H1 (cell line): ENCODE results near the gene STK32C. TPM values are rescaled to one million over a fixed set of nuclear protein-coding genes. Genes with fewer than 3 reads are reported as not detected.

Experiments used
- BRCA1 ChIP-seq: IDR thresholded peaks from 2 replicates; pipeline ENCODE4 v1.6.1; 2012; ENCODE audit warnings: low read depth, low read length, improper control_type of control experiment
- CEBPB ChIP-seq: IDR thresholded peaks from 2 replicates; pipeline ENCODE4 v1.6.1; 2012; ENCODE audit warnings: low read depth, low read length
- CREB1 ChIP-seq: IDR thresholded peaks from 2 replicates; pipeline ENCODE4 v1.6.1; 2012; ENCODE audit warnings: inconsistent platforms
- EGR1 ChIP-seq: IDR thresholded peaks from 2 replicates; pipeline ENCODE4 v1.6.1; 2011; ENCODE audit warnings: low read depth, low read length, borderline replicate concordance
- FOSL1 ChIP-seq: IDR thresholded peaks from 2 replicates; pipeline ENCODE4 v1.6.1; 2011; ENCODE audit warnings: mild to moderate bottlenecking, low read depth, low read length, moderate library complexity; ENCODE audit not compliant: insufficient read depth
- MAX ChIP-seq: IDR thresholded peaks from 2 replicates; pipeline ENCODE4 v1.6.1; 2012; ENCODE audit warnings: inconsistent platforms
- NANOG ChIP-seq: IDR thresholded peaks from 2 replicates; pipeline ENCODE4 v1.6.1; 2011; ENCODE audit warnings: low read length, low read depth, mild to moderate bottlenecking, inconsistent platforms; ENCODE audit not compliant: insufficient read depth, poor library complexity, severe bottlenecking
- PHF8 ChIP-seq: fragments of 200-600 bp; sonication (generic); conservative IDR thresholded peaks from 2 replicates; pipeline ENCODE4 v1.7.1; 2012; ENCODE audit warnings: low read depth, mild to moderate bottlenecking, inconsistent platforms, low read length, moderate library complexity
- POU5F1 ChIP-seq: IDR thresholded peaks from 2 replicates; pipeline ENCODE4 v1.6.1; 2011; ENCODE audit warnings: low read depth, mild to moderate bottlenecking, low read length, moderate library complexity
- polyA plus RNA-seq, 7 experiments: library from polyadenylated mRNA; depleted of rRNA in 3 of 7; stranded (reverse) in 5 of 7; unstranded in 2 of 7; fragments of >200 nt in 5 of 7; fragments of 200-250 nt in 2 of 7; gene quantifications; 1 replicate in 5 of 7; 2 replicates in 1 of 7; 4 replicates in 1 of 7; pipeline versions ENCODE4 v1.2.1 to v1.2.3, GENCODE V29; 2011 to 2013; ENCODE audit warnings: missing spikeins in 2 of 7, mixed read lengths in 2 of 7
- total RNA-seq: library from RNA; stranded (reverse); fragmentation: NEBNext Ultra II Directional; extraction: Animal tissue kit (Norgen Biotek cat#: 25700); gene quantifications from 2 replicates; pipeline ENCODE4 v1.2.1, GENCODE V29; 2021
- TF ChIP-seq, protein P1 (sequence below): fragments of 300-600 bp; sonication (generic); IDR thresholded peaks from 2 replicates; pipeline ENCODE4 v1.7.1; 2012; ENCODE audit warnings: low read length, moderate library complexity, mild to moderate bottlenecking, inconsistent platforms; ENCODE audit not compliant: insufficient replicate concordance

Gene STK32C
- total and polyA plus RNA-seq, 2 of the 8 experiments (the other 6 are each of a cell fraction or from before 2014, with no cell fraction given) = 10.6 to 15.6 TPM

- TF ChIP-seq, protein P1, sequence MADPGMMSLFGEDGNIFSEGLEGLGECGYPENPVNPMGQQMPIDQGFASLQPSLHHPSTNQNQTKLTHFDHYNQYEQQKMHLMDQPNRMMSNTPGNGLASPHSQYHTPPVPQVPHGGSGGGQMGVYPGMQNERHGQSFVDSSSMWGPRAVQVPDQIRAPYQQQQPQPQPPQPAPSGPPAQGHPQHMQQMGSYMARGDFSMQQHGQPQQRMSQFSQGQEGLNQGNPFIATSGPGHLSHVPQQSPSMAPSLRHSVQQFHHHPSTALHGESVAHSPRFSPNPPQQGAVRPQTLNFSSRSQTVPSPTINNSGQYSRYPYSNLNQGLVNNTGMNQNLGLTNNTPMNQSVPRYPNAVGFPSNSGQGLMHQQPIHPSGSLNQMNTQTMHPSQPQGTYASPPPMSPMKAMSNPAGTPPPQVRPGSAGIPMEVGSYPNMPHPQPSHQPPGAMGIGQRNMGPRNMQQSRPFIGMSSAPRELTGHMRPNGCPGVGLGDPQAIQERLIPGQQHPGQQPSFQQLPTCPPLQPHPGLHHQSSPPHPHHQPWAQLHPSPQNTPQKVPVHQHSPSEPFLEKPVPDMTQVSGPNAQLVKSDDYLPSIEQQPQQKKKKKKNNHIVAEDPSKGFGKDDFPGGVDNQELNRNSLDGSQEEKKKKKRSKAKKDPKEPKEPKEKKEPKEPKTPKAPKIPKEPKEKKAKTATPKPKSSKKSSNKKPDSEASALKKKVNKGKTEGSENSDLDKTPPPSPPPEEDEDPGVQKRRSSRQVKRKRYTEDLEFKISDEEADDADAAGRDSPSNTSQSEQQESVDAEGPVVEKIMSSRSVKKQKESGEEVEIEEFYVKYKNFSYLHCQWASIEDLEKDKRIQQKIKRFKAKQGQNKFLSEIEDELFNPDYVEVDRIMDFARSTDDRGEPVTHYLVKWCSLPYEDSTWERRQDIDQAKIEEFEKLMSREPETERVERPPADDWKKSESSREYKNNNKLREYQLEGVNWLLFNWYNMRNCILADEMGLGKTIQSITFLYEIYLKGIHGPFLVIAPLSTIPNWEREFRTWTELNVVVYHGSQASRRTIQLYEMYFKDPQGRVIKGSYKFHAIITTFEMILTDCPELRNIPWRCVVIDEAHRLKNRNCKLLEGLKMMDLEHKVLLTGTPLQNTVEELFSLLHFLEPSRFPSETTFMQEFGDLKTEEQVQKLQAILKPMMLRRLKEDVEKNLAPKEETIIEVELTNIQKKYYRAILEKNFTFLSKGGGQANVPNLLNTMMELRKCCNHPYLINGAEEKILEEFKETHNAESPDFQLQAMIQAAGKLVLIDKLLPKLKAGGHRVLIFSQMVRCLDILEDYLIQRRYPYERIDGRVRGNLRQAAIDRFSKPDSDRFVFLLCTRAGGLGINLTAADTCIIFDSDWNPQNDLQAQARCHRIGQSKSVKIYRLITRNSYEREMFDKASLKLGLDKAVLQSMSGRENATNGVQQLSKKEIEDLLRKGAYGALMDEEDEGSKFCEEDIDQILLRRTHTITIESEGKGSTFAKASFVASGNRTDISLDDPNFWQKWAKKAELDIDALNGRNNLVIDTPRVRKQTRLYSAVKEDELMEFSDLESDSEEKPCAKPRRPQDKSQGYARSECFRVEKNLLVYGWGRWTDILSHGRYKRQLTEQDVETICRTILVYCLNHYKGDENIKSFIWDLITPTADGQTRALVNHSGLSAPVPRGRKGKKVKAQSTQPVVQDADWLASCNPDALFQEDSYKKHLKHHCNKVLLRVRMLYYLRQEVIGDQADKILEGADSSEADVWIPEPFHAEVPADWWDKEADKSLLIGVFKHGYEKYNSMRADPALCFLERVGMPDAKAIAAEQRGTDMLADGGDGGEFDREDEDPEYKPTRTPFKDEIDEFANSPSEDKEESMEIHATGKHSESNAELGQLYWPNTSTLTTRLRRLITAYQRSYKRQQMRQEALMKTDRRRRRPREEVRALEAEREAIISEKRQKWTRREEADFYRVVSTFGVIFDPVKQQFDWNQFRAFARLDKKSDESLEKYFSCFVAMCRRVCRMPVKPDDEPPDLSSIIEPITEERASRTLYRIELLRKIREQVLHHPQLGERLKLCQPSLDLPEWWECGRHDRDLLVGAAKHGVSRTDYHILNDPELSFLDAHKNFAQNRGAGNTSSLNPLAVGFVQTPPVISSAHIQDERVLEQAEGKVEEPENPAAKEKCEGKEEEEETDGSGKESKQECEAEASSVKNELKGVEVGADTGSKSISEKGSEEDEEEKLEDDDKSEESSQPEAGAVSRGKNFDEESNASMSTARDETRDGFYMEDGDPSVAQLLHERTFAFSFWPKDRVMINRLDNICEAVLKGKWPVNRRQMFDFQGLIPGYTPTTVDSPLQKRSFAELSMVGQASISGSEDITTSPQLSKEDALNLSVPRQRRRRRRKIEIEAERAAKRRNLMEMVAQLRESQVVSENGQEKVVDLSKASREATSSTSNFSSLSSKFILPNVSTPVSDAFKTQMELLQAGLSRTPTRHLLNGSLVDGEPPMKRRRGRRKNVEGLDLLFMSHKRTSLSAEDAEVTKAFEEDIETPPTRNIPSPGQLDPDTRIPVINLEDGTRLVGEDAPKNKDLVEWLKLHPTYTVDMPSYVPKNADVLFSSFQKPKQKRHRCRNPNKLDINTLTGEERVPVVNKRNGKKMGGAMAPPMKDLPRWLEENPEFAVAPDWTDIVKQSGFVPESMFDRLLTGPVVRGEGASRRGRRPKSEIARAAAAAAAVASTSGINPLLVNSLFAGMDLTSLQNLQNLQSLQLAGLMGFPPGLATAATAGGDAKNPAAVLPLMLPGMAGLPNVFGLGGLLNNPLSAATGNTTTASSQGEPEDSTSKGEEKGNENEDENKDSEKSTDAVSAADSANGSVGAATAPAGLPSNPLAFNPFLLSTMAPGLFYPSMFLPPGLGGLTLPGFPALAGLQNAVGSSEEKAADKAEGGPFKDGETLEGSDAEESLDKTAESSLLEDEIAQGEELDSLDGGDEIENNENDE = no peak
- TF ChIP-seq BRCA1 (no peak), NANOG (no peak), CEBPB (no peak), FOSL1 (no peak), EGR1 (no peak), POU5F1 (no peak), MAX (no peak), PHF8 (no peak), CREB1 (no peak)
Observed at GRCh38 chr10:132328738-132329137, 21.0 kb upstream of the STK32C start (continued).
